Gastroesophageal sphincter (tissue), 3 donors: Measurements from ENCODE around the gene DCPS.

Experiments used
- CTCF ChIP-seq, 4 experiments: fragments of 200-600 bp in 2 of 4; fragments of 450-650 bp in 2 of 4; sonication (generic) in 1 of 4; IDR thresholded peaks; one replicate each; pipeline ENCODE4 v1.5.1; 2017 to 2019; ENCODE audit warnings: antibody characterized with exemption in 4 of 4, mild to moderate bottlenecking in 2 of 4, moderate library complexity in 2 of 4
- EP300 ChIP-seq: sonication (generic); formaldehyde crosslinking; IDR thresholded peaks from one replicate; pipeline ENCODE4 v1.6.1; 2017; ENCODE audit warnings: antibody characterized with exemption, mild to moderate bottlenecking
- POLR2AphosphoS5 ChIP-seq: sonication (generic); formaldehyde crosslinking; IDR thresholded peaks from one replicate; pipeline ENCODE4 v1.6.1; 2017; ENCODE audit warnings: antibody characterized with exemption

DNA sequence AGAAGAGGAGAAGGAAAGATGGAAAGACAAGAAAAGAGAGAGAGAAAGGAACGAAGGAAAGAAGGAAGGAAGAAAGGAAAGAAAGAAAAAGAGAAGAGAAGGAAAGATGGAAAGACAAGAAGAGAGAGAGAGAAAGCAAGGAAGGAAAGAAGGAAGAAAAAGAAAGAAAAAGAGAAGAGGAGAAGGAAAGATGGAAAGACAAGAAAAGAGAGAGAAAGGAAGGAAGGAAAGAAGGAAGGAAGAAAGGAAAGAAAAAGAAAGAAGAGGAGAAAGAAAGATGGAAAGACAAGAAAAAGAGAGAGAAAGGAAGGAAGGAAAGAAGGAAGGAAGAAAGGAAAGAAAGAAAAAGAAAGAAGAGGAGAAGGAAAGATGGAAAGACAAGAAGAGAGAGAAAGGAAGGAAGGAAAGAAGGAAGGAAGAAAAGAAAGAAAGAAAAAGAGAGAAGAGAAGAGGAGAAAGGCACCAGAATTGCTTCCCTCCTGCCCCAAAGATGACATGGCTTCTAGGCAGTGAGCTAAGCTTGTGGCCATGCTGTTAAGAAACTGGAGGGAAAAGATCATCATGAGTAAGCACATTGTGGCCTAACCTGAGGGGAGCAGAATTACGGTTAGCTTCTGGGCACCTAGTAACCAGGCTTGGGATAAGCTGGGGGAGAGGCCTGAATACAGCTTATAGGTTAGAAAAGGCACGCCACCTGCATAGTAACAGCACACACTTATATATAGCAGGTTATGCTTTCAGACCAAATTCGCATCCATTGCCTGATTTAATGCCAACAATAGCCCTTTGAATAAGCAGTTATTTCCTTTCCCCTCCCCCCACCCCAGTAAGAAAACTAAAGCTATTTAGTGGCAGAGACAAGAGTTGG is 49.3 kb downstream of the DCPS start:
- TF ChIP-seq CTCF (IDR thresholded peaks at IDR 0.05) (no peak), EP300 (no peak), POLR2AphosphoS5 (peak; percentile 25)
